GM12801 (cell line): ENCODE measurements around the gene LSS.

Source experiments
- TF ChIP-seq, protein P1 (sequence below): IDR thresholded peaks from one replicate; pipeline ENCODE4 v1.5.1; 2011; ENCODE audit warnings: control low read depth; ENCODE audit not compliant: insufficient read length; ENCODE audit errors: extremely low read depth

LSS gene

DNA sequence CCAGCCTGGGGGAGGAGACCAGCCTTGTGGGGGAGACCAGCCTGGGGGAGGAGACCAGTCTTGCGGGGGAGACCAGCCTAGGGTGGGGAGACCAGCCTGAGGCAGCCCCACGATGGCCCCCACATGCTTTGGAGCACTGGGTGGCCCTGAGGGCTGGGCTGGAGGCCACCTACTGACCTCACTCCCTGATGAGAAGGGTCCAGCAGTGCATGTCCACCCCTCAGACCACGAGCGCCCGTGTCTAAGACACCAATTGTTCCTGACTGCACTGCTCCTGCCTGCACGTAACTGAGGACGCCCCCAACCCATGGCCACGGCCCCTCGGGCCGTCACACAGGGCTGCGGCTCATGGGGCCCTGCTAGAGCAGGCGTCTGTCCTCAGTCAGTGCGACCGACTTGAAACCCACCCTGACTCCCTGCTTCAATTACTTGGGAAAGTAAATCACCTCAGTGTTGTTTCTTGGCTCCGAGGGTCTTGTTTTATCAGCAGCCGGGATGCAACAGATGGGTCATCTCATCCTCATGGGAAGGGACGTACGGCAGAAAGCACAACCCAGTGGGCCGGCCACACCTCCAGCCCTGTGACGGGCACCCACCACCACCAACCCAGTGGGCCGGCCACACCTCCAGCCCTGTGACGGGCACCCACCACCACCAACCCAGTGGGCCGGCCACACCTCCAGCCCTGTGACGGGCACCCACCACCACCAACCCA, 44.5 kb downstream of the LSS start, which contains the start of gene SPATC1L:
Gene SPATC1L (minus strand): TSS at position 550 of the 715 bp plus-strand sequence. CDS start 1,643 bp downstream, outside the sequence.
- TF ChIP-seq, protein P1, sequence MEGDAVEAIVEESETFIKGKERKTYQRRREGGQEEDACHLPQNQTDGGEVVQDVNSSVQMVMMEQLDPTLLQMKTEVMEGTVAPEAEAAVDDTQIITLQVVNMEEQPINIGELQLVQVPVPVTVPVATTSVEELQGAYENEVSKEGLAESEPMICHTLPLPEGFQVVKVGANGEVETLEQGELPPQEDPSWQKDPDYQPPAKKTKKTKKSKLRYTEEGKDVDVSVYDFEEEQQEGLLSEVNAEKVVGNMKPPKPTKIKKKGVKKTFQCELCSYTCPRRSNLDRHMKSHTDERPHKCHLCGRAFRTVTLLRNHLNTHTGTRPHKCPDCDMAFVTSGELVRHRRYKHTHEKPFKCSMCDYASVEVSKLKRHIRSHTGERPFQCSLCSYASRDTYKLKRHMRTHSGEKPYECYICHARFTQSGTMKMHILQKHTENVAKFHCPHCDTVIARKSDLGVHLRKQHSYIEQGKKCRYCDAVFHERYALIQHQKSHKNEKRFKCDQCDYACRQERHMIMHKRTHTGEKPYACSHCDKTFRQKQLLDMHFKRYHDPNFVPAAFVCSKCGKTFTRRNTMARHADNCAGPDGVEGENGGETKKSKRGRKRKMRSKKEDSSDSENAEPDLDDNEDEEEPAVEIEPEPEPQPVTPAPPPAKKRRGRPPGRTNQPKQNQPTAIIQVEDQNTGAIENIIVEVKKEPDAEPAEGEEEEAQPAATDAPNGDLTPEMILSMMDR: no peak

DNA sequence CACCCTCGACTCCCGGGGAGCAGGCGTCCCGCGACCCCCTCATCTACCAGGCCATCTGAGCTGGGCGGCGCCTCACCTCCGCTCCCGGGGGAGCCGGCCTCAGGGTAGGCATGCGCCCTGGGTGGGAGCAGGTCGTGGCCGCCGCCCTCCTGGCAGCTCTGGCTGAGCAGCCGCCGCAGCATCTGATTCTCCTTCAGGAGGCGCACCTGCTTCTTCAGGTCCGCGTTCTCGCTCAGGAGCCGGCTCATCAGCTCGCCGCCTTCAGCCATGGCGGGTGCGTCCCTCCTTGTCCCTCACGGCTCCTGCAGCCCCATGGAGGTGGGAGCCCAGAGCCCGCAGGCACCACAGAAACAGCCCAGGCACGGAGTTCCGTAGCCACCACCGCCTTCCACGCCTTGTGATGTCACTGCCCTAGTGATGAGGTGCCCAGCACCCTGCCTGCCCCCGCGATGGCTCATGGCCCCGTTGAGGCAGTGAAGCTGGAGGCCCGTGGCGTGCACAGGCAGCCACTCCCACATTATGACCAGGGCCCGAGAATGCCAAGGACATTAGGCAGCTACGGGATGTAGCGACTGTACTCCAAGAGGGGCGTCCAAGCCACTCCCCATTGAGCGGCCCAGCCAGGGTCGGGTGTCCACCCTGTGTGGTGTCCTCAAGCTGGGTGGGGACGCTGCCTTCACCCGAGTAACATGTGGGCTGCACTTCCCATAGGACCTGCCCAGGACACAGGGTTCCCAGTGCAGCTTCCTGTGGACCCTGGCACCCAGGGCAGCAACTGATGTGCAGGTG, 45.8 kb downstream of the LSS start:
- TF ChIP-seq, protein P1: no peak

DNA sequence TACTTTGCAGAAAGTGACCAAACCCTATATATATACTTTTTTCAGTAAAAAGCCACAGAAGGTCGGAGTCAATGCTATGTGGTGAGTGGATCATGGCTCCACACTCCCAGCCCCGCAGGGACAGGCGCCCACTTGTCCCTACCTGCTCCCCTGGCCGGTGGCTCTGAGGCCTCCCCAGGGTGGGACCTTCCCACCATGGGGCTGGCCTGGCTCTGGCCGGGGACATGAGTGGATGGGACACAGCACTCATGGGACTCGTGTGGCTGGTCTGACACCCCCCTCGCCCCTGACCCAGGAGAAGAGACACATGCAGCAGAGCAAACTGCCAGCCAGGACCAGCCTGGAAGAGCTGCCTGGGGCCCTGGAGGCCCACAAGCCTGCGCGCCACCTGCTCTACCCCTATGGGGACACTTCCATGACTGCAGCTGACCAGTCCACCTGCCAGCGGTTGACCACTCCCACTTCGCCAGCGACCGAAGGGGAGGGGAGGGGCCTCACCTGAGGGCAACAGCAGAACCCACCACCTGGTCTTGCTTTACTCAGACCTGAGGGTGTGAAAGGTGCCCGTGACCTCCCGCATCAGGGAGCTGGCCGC, 46.5 kb downstream of the LSS start:
- TF ChIP-seq, protein P1: no peak

DNA sequence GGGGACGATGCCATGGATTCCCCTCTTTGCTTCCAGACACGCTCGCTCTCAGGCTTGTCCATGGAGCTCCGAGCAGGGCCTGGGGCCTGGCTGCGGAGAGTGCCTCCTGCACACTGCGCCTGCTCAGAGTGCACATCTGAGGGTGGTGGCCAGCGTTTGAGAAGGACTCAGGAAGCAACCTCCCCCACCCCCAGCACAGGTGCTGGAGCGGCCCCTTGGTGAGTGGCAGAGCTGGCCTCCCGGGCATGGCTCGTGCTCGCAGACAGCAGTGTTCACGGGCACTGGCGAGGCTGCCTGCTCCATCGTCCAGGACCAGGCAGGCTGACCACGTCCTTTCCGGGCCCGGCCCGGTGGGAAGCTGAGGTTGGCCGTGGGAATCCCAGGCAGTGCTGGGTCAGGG, 47.1 kb downstream of the LSS start:
- TF ChIP-seq, protein P1: no peak

DNA sequence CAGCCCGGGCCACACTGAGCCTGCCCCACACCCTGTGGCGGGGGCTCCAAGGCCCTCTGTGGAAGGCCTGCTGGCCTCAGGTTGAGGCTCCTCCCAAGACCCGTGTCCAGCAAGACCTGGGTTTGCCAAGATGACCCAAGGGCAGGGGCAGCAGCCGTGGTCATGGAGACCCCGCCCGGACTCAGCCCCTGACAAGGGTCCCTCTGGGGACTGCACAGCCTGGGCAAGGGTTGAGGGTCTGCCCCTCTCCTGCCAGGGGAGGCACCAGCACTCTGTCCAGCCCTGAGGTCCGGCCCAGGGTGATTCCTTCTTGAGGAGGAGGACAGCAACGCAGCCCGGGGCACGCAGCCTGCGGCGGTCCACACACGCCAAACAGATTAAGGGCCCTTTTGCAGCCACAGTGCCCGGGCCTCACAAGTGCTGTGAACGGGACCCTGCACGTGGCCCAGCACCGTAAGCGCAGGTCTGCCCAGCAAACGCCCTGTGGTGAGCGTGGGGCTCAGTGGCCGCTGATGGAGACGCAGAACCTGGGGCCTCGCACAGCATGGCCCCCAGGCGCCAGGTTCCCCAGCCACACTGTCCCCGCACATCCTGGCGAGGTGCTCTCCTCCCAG, 47.7 kb downstream of the LSS start:
- TF ChIP-seq, protein P1: no peak

DNA sequence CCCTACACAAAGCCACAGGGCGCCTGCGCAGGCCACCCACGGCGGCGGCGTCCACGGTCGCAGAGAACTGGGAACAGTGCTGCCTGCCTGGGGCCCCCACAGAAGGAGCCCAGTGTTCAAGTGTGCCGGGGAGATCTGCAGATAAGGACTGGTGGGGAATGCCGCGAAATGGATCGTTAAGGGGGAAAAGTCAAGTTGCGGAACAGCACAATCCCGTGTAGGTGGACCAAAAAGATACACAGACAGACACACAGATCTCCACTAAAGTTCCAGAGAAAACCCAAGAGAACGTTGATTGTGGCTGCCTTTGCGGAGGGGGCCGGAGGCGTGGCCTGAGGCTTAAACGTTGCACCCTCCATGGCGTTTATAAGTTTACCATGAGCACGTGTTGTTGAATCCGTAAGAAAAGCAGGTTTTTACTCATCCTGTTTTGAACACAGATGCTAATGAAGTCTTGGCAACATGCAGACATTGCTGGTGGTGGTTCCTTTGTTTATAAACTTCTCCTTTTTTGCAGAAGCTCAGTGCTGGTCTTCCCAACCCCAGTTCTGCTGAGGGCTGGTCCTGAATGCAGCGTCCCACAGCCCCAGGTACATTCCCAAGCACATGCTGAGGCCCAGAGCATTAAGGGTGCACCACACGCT, 48.4 kb downstream of the LSS start:
- TF ChIP-seq, protein P1: no peak
